ENCODE results near the gene SLFN14.
"Not testable (repeated sequence)": the region's sequence is repeated elsewhere in the genome, so short reads cannot be mapped to it uniquely, and the experiment has no call there.

The SLFN14 gene

GRCh38 chr17:35521150-35521549 lies 39.5 kb downstream of the SLFN14 start:
- Histone ChIP-seq H3K4me3 (ENCODE audit: low read depth in 1 of 2, low read length in 1 of 2) (peak overlapping the region; percentile 34 to 43), H3K9me3 (no peaks in the 10 kb centered on the region), H3K36me3 (no peaks in the 10 kb centered on the region), H3K27ac (peak overlapping the region; percentile 94), H3K27me3 (peaks cover 10% of the 10 kb centered on the region), H3K4me1 (ENCODE audit: control insufficient read depth in 1 of 2, insufficient read depth in 1 of 2, low read depth in 1 of 2, low read length in 1 of 2) (peaks cover 45% of the 10 kb centered on the region in 2 experiments)
- TF ChIP-seq CTCF (IDR thresholded peaks at IDR 0.05): no peak

GRCh38 chr17:35519906-35520442 lies 40.6 kb downstream of the SLFN14 start:
- peaks cover 45% of the 10 kb centered on the region in 2 experiments for H3K4me1 ChIP-seq (ENCODE audit: control insufficient read depth in 1 of 2, insufficient read depth in 1 of 2, low read depth in 1 of 2, low read length in 1 of 2)
- H3K27ac ChIP-seq: no peak overlapping the region
- no peak for TF ChIP-seq CTCF (IDR thresholded peaks at IDR 0.05)
- H3K27me3 ChIP-seq: peaks cover 22% of the 10 kb centered on the region
- H3K9me3 ChIP-seq: no peaks in the 10 kb centered on the region
- no peaks in the 10 kb centered on the region for H3K36me3 ChIP-seq
- no peak overlapping the region for H3K4me3 ChIP-seq (ENCODE audit: low read depth in 1 of 2, low read length in 1 of 2)

- Histone ChIP-seq H3K9me3 (no peaks in the 10 kb centered on the region), H3K27me3 (peaks cover 28% of the 10 kb centered on the region), H3K4me3 (ENCODE audit: low read depth in 1 of 2, low read length in 1 of 2) (no peak overlapping the region), H3K27ac (no peak overlapping the region), H3K4me1 (ENCODE audit: control insufficient read depth in 1 of 2, insufficient read depth in 1 of 2, low read depth in 1 of 2, low read length in 1 of 2) (peaks cover 45% of the 10 kb centered on the region in 2 experiments), H3K36me3 (no peaks in the 10 kb centered on the region)
- no peak for TF ChIP-seq CTCF (IDR thresholded peaks at IDR 0.05)
Observed at GRCh38 chr17:35519439-35519838, 41.2 kb downstream of the SLFN14 start.

GRCh38 chr17:35518431-35518830 lies 42.2 kb downstream of the SLFN14 start:
- H3K27ac ChIP-seq; H3K36me3 ChIP-seq; H3K9me3 ChIP-seq; H3K4me3 ChIP-seq (ENCODE audit: low read depth in 1 of 2, low read length in 1 of 2): not testable (repeated sequence)
- H3K27me3 ChIP-seq: peaks cover 38% of the 10 kb centered on the region
- H3K4me1 ChIP-seq (ENCODE audit: control insufficient read depth in 1 of 2, insufficient read depth in 1 of 2, low read depth in 1 of 2, low read length in 1 of 2): peaks cover 36 to 37% of the 10 kb centered on the region in 2 experiments

GRCh38 chr17:35515027-35515426 lies 45.6 kb downstream of the SLFN14 start:
- no peak for TF ChIP-seq CTCF (IDR thresholded peaks at IDR 0.05)
- no peak overlapping the region for H3K4me3 ChIP-seq (ENCODE audit: low read depth in 1 of 2, low read length in 1 of 2)
- H3K27me3 ChIP-seq: peaks cover 67% of the 10 kb centered on the region
- H3K27ac ChIP-seq: no peak overlapping the region
- H3K4me1 ChIP-seq (ENCODE audit: control insufficient read depth in 1 of 2, insufficient read depth in 1 of 2, low read depth in 1 of 2, low read length in 1 of 2): peaks cover 2 to 3% of the 10 kb centered on the region in 2 experiments
- no peaks in the 10 kb centered on the region for H3K9me3 ChIP-seq
- H3K36me3 ChIP-seq: no peaks in the 10 kb centered on the region

GRCh38 chr17:35514564-35514963 lies 46.1 kb downstream of the SLFN14 start:
- Histone ChIP-seq H3K36me3 (no peaks in the 10 kb centered on the region), H3K4me3 (ENCODE audit: low read depth in 1 of 2, low read length in 1 of 2) (no peak overlapping the region), H3K27ac (no peak overlapping the region), H3K9me3 (no peaks in the 10 kb centered on the region), H3K27me3 (peaks cover 72% of the 10 kb centered on the region), H3K4me1 (ENCODE audit: control insufficient read depth in 1 of 2, insufficient read depth in 1 of 2, low read depth in 1 of 2, low read length in 1 of 2) (no peaks in the 10 kb centered on the region)
- TF ChIP-seq CTCF (IDR thresholded peaks at IDR 0.05): no peak
